ENCODE measurements around the gene PIKFYVE. TPM values are rescaled to one million over a fixed set of nuclear protein-coding genes. Genes with fewer than 3 reads are reported as not detected.
"Not testable (repeated sequence)": the region's sequence is repeated elsewhere in the genome, so short reads cannot be mapped to it uniquely, and the experiment has no call there.

Gene PIKFYVE
- total RNA-seq, 4 donors from 2014 or later = 19.1 to 29.7 (median 22.8) TPM

DNA sequence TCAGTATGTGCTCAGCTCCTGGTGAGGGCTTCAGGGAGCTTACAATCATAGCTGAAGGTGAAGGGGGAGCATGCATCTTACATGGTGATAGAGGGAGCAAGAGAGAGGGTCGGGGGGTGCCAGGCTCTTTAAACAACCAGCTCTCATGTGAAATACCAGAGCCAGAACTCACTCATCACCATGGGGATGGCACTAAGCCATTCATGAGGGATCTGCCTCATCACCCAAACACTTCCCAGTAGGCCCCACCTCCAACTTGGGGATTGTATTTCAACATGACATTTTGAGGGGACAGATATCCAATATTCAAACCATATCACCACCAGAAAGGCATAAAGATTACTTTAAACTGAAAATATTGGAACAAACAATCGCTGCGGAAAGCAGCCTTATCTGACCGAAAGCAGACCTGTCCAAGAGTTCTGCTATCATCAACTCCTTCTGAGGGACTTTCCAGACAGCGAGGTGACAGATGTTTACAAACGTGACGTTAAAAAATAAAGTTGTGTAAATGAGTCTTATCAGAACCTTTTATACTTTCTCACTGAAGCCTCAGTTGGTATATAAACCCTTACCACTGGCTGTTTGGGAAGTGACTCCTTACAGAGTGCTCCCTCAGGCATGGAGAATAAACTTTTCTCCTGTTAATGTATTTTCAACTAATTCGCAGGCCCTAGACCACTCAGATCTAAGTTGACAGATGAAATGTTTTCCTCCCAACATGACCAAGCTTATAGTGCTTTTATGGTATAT is 105.0 kb downstream of the PIKFYVE start:
- no peaks in the 10 kb centered on the region for H3K36me3 ChIP-seq
- TF ChIP-seq EP300 (IDR thresholded peaks at IDR 0.05) (no peak), POLR2AphosphoS5 (IDR thresholded peaks at IDR 0.05) (no peak), POLR2A (IDR thresholded peaks at IDR 0.05; ENCODE audit: low read depth) (no peak)
- TF ChIP-seq, protein P1, sequence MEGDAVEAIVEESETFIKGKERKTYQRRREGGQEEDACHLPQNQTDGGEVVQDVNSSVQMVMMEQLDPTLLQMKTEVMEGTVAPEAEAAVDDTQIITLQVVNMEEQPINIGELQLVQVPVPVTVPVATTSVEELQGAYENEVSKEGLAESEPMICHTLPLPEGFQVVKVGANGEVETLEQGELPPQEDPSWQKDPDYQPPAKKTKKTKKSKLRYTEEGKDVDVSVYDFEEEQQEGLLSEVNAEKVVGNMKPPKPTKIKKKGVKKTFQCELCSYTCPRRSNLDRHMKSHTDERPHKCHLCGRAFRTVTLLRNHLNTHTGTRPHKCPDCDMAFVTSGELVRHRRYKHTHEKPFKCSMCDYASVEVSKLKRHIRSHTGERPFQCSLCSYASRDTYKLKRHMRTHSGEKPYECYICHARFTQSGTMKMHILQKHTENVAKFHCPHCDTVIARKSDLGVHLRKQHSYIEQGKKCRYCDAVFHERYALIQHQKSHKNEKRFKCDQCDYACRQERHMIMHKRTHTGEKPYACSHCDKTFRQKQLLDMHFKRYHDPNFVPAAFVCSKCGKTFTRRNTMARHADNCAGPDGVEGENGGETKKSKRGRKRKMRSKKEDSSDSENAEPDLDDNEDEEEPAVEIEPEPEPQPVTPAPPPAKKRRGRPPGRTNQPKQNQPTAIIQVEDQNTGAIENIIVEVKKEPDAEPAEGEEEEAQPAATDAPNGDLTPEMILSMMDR (IDR thresholded peaks at IDR 0.05) = no peak
- H3K4me3 ChIP-seq = no peak overlapping the region
- no peak overlapping the region for H3K27ac ChIP-seq (replicated peaks in 1 of 4)
- H3K9me3 ChIP-seq = no peaks in the 10 kb centered on the region
- no peak for DNase-seq (ENCODE audit: extremely low spot score)
- no peaks in the 10 kb centered on the region for H3K4me1 ChIP-seq
- WGBS = 84% methylated on average over 8 of the region's 8 CpGs
- intact Hi-C loops (cut with DNase I) = no loop called here
- peaks cover 0 to 8% (median 0%) of the 10 kb centered on the region in 4 donors for H3K27me3 ChIP-seq

DNA sequence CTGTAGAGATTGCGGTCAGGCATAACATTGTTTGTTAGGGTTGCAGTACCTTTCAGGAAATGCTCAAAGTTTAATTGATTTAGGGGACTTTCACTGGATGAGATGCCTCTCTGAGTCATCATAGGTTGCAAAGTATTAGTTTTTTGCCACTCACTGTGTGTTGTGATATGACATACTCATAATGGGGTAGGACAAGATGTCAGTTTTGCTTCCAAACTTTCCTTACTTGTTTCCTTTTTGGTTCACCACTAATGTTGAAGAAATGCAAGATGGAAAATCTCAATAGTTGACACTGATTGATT is 105.5 kb downstream of the PIKFYVE start:
- Histone ChIP-seq H3K4me3 (no peak overlapping the region), H3K4me1 (no peaks in the 10 kb centered on the region), H3K9me3 (no peaks in the 10 kb centered on the region), H3K36me3 (no peaks in the 10 kb centered on the region), H3K27ac (replicated peaks in 1 of 4) (no peak overlapping the region), H3K27me3 (peaks cover 0 to 8% (median 0%) of the 10 kb centered on the region in 4 donors)
- intact Hi-C loops (cut with DNase I) = no loop called here
- DNase-seq (ENCODE audit: extremely low spot score) = no peak
- WGBS = 18% methylated on average over 1 of the region's 1 CpG
- TF ChIP-seq POLR2A (IDR thresholded peaks at IDR 0.05; ENCODE audit: low read depth) (no peak), EP300 (IDR thresholded peaks at IDR 0.05) (no peak), POLR2AphosphoS5 (IDR thresholded peaks at IDR 0.05) (no peak)
- TF ChIP-seq, protein P1 (IDR thresholded peaks at IDR 0.05) = no peak

DNA sequence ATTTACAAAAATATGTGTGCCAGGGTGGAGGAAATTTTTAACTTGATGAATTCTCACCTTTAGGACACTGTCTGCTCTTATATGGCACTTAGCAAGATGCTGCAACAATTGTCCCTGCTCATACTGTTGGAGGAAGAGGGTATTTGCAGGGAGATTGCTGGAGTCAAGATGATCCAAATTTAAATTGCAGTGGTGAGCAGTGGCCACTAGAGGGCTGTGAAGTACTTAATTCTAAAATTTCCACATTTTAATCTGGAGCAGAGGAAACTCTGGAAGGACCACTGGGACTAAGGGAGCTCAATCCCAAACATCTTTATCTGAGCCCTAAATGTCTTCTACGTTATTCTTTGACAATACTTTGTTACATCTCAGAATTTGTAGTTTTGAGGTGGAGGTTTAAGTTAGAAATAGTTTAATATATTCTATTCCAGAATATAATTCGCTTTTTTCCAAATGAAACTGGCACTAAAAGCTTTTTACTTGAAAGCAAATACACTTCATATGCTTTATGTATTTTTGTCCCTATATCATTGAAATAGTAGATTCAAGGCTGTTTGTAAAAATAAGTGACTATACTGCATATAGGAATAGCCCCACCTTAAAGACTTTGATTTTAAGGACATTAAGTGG is 107.5 kb downstream of the PIKFYVE start:
- DNase-seq (ENCODE audit: extremely low spot score) = no peak
- 45% methylated on average over 2 of the region's 2 CpGs for WGBS
- Histone ChIP-seq H3K36me3 (no peaks in the 10 kb centered on the region), H3K4me1 (no peaks in the 10 kb centered on the region), H3K27ac (replicated peaks in 1 of 4) (no peak overlapping the region), H3K9me3 (no peaks in the 10 kb centered on the region), H3K27me3 (peaks cover 0 to 8% (median 0%) of the 10 kb centered on the region in 4 donors), H3K4me3 (no peak overlapping the region)
- intact Hi-C loops (cut with DNase I) = no loop called here
- TF ChIP-seq, protein P1 (IDR thresholded peaks at IDR 0.05) = peak; percentile 71 to 91 (median 80)
- TF ChIP-seq EP300 (IDR thresholded peaks at IDR 0.05) = no peak

DNA sequence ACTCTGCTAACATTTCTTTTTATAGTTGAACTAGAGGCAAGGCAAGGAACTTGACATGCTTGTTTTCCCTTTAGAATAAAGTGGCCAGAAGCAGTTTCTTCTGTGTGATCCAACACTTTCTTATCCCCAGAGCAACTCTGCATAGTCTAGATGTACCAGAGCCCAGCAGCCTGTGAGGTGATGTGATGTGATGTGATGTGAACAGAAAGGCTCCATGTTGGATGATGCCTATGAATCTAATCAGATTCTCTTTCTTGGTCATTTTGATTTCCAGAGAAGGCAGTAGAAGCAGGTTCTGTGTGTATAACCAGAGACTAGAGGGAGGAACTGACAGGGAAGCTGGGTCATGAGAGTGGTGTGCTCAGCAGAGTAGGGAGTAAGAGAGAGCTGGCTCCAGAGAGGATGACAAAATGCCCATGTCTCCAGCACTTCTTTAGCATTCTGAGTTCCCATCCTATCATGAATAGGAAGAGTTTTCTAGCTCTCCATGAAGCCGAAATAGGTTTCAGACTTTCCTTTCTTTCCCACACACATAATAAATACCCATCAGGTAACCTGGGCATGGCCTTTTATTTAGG is 109.5 kb downstream of the PIKFYVE start:
- intact Hi-C loops (cut with DNase I) = no loop called here
- no peak for TF ChIP-seq EP300 (IDR thresholded peaks at IDR 0.05)
- TF ChIP-seq POLR2AphosphoS5 (IDR thresholded peaks at IDR 0.05) = no peak
- TF ChIP-seq, protein P1 (IDR thresholded peaks at IDR 0.05) = no peak
- TF ChIP-seq POLR2A (IDR thresholded peaks at IDR 0.05; ENCODE audit: low read depth) = no peak
- peaks cover 0 to 8% (median 0%) of the 10 kb centered on the region in 4 donors for H3K27me3 ChIP-seq
- H3K9me3 ChIP-seq = no peaks in the 10 kb centered on the region
- DNase-seq (ENCODE audit: extremely low spot score) = no peak
- 71% methylated on average over 1 of the region's 1 CpG for WGBS
- H3K4me3 ChIP-seq = no peak overlapping the region
- no peaks in the 10 kb centered on the region for H3K36me3 ChIP-seq
- no peaks in the 10 kb centered on the region for H3K4me1 ChIP-seq
- H3K27ac ChIP-seq (replicated peaks in 1 of 4) = no peak overlapping the region

DNA sequence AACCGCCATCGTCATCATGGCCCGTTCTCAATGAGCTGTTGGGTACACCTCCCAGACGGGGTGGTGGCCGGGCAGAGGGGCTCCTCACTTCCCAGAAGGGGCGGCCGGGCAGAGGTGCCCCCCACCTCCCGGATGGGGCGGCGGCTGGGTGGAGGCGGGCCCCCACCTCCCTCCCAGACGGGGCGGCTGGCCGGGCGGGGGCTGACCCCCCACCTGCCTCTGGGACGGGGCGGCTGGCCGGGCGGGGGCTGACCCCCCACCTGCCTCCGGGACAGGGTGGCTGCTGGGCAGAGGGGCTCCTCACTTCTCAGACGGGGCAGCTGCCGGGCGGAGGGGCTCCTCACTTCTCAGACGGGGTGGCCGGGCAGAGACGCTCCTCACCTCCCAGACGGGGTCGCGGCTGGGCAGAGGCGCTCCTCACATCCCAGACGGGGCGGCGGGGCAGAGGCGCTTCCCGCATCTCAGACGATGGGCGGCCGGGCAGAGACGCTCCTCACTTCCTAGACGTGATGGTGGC is 111.3 kb downstream of the PIKFYVE start:
- intact Hi-C loops (cut with DNase I); H3K36me3 ChIP-seq; DNase-seq (ENCODE audit: extremely low spot score); H3K9me3 ChIP-seq; H3K27me3 ChIP-seq; H3K27ac ChIP-seq (replicated peaks in 1 of 4); H3K4me1 ChIP-seq; H3K4me3 ChIP-seq: not testable (repeated sequence)
- 83% methylated on average over 18 of the region's 40 CpGs for WGBS

Measured in esophagus muscularis mucosa (tissue), 4 donors.